Sigmoid colon (tissue), 4 donors: ENCODE data around the gene ADCY4.

Experiments
- CTCF ChIP-seq, 4 experiments: fragments of 450-650 bp in 3 of 4; fragments of 200-600 bp in 1 of 4; IDR thresholded peaks; one replicate each; pipeline ENCODE4 v1.5.1; 2016 to 2019; ENCODE audit warnings: antibody characterized with exemption in 4 of 4, mild to moderate bottlenecking in 3 of 4, moderate library complexity in 2 of 4
- POLR2A ChIP-seq, 2 donors: fragments of 450-650 bp; IDR thresholded peaks; one replicate each; pipeline ENCODE4 v1.6.1; 2016; ENCODE audit warnings: antibody characterized with exemption in 2 of 2, mild to moderate bottlenecking in 2 of 2, moderate library complexity in 2 of 2
- POLR2AphosphoS5 ChIP-seq, 4 donors: sonication (generic); formaldehyde crosslinking; IDR thresholded peaks; one replicate each; pipeline ENCODE4 v1.6.1; 2017; ENCODE audit warnings: antibody characterized with exemption in 4 of 4

DNA sequence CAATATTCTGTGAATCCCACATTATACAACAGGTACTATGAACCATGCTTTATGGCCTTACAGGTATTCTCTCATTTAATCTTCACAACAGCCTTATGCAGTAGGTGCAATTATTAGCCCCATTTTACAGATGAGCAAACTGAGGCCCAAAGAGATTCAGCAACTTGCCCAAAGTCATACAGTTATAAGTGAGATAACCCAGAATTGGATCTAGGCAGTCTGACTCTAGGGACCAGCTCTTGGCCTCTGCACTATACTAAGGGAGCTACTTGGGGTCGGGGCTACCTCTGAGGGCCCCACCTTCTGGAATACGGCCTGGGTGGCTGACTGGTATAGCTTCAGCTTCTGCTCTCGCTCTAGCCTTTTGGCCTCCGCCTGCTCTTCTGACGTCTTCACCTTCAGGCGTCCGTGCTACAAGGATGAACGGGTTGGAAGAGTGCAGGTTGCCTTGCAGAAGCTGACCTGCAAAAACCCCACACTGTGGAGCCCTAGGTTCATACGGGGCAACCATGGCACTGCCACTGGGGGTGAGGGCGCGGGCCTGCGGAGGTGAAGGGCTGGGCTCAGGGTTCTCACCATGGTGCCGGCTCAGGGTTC lies 64.2 kb downstream of the ADCY4 start:
- TF ChIP-seq CTCF (IDR thresholded peaks at IDR 0.05) = no peak
- TF ChIP-seq POLR2A (IDR thresholded peaks at IDR 0.05) = no peak
- no peak for TF ChIP-seq POLR2AphosphoS5 (IDR thresholded peaks at IDR 0.05)
